ENCODE results near the gene GPX4.

GPX4 gene

DNA sequence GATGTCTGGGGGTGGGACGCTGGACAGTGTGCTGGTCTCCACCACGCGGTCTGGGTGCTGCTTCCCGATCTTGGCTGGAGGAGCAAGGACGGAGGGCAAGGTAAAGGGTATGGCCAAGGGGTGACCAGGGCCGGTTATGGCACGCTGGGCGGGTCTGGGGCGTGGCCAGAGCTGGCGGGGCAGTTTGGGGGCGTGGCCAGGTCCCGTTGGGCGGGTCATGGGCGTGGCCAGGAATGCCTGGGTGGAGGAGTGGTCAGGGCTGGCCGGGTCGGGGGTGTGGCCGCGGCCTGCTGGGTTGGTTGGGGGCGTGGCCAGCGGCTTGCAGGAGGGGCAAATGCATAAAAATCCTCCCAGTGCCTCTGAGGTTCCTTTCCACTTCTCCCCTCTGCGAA lies 19.2 kb downstream of the GPX4 start:
- TF ChIP-seq FOXP2 (optimal IDR thresholded peaks at IDR 0.05; ENCODE audit: borderline replicate concordance, extremely low read depth, extremely low read length, insufficient read depth) (no peak), POLR2AphosphoS5 (IDR thresholded peaks at IDR 0.05; ENCODE audit: low read depth, low read length) (no peak)
- TF ChIP-seq, protein P1, sequence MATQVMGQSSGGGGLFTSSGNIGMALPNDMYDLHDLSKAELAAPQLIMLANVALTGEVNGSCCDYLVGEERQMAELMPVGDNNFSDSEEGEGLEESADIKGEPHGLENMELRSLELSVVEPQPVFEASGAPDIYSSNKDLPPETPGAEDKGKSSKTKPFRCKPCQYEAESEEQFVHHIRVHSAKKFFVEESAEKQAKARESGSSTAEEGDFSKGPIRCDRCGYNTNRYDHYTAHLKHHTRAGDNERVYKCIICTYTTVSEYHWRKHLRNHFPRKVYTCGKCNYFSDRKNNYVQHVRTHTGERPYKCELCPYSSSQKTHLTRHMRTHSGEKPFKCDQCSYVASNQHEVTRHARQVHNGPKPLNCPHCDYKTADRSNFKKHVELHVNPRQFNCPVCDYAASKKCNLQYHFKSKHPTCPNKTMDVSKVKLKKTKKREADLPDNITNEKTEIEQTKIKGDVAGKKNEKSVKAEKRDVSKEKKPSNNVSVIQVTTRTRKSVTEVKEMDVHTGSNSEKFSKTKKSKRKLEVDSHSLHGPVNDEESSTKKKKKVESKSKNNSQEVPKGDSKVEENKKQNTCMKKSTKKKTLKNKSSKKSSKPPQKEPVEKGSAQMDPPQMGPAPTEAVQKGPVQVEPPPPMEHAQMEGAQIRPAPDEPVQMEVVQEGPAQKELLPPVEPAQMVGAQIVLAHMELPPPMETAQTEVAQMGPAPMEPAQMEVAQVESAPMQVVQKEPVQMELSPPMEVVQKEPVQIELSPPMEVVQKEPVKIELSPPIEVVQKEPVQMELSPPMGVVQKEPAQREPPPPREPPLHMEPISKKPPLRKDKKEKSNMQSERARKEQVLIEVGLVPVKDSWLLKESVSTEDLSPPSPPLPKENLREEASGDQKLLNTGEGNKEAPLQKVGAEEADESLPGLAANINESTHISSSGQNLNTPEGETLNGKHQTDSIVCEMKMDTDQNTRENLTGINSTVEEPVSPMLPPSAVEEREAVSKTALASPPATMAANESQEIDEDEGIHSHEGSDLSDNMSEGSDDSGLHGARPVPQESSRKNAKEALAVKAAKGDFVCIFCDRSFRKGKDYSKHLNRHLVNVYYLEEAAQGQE (IDR thresholded peaks at IDR 0.05; ENCODE audit: insufficient read depth in 1 of 2, low read depth in 2 of 2, low read length in 2 of 2) = no peak

DNA sequence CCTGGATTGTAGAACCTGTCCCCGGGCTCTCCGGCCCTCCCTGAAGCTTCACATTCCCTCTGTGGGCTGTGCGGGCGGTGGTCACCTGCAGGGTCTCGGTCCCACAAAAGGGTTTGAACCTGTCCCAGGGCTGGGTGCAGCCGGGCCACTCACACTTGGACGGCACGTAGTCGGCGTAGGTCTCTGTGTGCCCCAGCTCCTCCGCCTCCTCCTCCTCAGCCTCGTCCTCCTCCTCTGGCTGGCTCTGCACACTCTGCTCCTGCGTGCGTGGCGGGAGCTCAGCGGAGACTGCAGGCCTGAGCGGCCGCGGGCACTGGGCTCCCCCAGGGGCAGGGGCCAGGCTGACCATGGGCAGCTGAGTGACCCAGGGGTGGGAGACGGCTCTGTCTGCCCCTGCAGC lies 19.6 kb downstream of the GPX4 start:
- no peak for TF ChIP-seq TAF1 (IDR thresholded peaks at IDR 0.05; ENCODE audit: borderline replicate concordance, insufficient read depth, low read length)
- TF ChIP-seq POLR2AphosphoS5 (IDR thresholded peaks at IDR 0.05; ENCODE audit: low read depth, low read length) = no peak
- TF ChIP-seq FOXP2 (optimal IDR thresholded peaks at IDR 0.05; ENCODE audit: borderline replicate concordance, extremely low read depth, extremely low read length, insufficient read depth) = no peak
- TF ChIP-seq, protein P1 (IDR thresholded peaks at IDR 0.05; ENCODE audit: insufficient read depth in 1 of 2, low read depth in 2 of 2, low read length in 2 of 2) = no peak
- no peak for TF ChIP-seq SIN3A (IDR thresholded peaks at IDR 0.05; ENCODE audit: borderline replicate concordance, insufficient read depth, low read length)

DNA sequence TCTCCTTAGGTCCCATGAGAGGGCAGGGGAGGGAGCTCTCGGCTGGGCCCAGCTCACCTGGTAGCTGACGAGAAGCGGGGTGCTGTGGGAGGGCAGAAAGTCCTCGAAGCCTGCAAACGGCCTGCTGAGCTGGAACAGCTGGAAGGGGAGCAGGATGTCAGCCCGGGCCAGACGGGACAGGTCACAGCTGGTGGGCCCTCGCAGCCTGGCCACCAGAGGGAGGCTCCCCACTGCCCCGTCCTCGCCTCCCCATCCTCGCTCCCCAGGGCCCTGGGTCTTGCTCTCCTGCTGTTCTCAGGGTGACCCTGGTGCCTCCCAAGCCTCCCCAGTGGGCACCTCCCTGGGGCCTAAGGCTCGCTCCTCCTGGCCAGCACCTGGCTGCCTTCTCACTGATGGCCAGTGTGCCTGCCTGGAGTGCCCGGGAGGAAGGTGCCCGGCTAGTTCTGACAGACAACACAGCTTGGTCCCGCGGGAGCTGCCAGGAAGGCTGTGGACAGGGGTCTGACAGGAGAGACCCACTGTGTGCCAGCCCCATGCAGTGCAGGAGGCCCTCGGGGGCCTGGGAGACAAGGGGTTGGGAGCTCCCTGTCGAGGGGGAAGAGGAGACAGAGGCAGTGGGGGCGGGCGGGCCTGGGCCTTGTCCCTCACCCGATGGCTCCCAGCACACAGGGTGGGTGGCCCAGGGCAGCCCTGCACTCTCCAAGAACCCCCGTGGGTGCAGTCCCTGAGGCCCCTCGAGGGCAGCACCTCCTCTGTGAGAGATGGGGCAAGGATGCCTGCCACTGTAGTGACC lies 20.3 kb downstream of the GPX4 start:
- TF ChIP-seq, protein P1 (IDR thresholded peaks at IDR 0.05; ENCODE audit: insufficient read depth in 1 of 2, low read depth in 2 of 2, low read length in 2 of 2) = no peak
- TF ChIP-seq SIN3A (IDR thresholded peaks at IDR 0.05; ENCODE audit: borderline replicate concordance, insufficient read depth, low read length) = no peak
- no peak for TF ChIP-seq FOXP2 (optimal IDR thresholded peaks at IDR 0.05; ENCODE audit: borderline replicate concordance, extremely low read depth, extremely low read length, insufficient read depth)
- no peak for TF ChIP-seq TAF1 (IDR thresholded peaks at IDR 0.05; ENCODE audit: borderline replicate concordance, insufficient read depth, low read length)
- no peak for TF ChIP-seq POLR2AphosphoS5 (IDR thresholded peaks at IDR 0.05; ENCODE audit: low read depth, low read length)

DNA sequence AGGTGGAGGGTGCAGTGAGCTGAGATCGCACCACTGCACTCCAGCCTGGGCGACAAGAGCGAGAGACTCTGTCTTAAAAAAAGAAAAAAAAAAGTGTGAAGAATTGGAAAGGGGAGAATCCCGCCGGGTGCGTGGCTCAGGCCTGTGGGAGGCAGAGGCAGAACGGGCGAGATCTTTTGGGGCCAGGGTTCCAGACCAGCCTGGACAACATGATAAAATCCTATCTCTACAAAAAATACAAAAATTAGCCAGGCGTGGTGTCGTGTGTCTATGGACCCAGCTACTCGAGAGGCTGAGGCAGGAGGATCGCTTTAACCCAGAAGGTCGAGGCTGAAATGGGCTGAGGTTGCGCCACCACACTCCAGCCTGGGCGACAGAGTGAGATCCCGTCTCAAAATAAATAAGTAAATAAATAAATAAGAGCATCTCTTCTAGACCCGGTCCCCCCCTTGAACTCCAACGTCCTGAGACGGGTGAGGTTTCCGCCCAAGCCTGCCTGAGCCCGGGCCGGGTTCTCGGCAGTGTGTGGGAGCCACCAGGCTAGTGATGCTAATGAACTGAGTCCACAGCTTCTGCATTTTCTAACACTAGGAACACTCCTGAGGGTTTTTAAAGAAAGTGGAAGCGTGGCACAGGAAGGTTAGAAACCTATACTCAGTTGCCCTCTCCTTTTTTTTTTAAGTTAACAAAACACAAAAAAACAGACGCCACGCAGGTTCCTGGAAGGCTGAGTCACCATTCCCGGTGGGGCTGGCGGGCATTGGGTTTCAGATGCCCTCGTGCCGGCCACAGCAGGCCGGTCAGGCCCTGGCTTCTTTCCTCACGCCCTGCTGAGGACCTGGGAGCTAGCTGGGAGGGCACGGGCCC lies 22.0 kb downstream of the GPX4 start:
- no peak for TF ChIP-seq POLR2AphosphoS5 (IDR thresholded peaks at IDR 0.05; ENCODE audit: low read depth, low read length)
- no peak for TF ChIP-seq FOXP2 (optimal IDR thresholded peaks at IDR 0.05; ENCODE audit: borderline replicate concordance, extremely low read depth, extremely low read length, insufficient read depth)
- TF ChIP-seq, protein P1 (IDR thresholded peaks at IDR 0.05; ENCODE audit: insufficient read depth in 1 of 2, low read depth in 2 of 2, low read length in 2 of 2) = no peak
- no peak for TF ChIP-seq SIN3A (IDR thresholded peaks at IDR 0.05; ENCODE audit: borderline replicate concordance, insufficient read depth, low read length)
- no peak for TF ChIP-seq TAF1 (IDR thresholded peaks at IDR 0.05; ENCODE audit: borderline replicate concordance, insufficient read depth, low read length)
